Measurements from ENCODE around the gene TRERF1. TPM values are rescaled to one million over a fixed set of nuclear protein-coding genes. Genes with fewer than 3 reads are reported as not detected.

Gene TRERF1
- total RNA-seq, 4 donors from 2014 or later = 1.6 to 4.1 (median 2.6) TPM

DNA sequence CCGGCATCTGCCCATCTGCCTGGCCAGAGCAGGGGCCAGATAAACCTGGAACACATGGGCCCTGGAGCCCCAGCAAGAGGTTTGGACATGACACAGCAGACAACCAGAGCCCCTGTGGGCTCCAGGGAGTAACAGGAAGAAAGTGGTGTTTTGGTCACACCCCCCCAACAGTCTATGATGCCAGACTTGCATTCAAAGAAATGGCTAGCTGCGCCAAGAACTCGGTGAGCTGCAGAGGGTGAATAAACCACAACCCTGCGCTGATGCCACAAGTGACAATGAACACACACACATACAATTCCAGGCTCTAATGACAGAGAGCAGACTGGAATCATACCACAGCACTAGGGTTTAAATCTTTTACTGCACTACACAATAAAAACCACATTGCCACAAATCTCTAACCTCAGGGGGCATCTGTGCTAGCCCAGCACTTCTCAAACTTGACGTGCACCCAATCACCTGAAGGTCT is 34.0 kb downstream of the TRERF1 start:
- intact Hi-C loops (cut with DNase I) = no loop called here
- Histone ChIP-seq H3K36me3 (no peaks in the 10 kb centered on the region), H3K4me1 (no peaks in the 10 kb centered on the region), H3K4me3 (replicated peaks in 1 of 3) (no peak overlapping the region), H3K9me3 (no peaks in the 10 kb centered on the region), H3K27ac (no peak overlapping the region), H3K27me3 (no peaks in the 10 kb centered on the region)
- no peak for DNase-seq
- WGBS, 2 donors = 87 to 100% methylated on average over 5 of the region's 5 CpGs
- no peak for TF ChIP-seq POLR2A (IDR thresholded peaks at IDR 0.05)

DNA sequence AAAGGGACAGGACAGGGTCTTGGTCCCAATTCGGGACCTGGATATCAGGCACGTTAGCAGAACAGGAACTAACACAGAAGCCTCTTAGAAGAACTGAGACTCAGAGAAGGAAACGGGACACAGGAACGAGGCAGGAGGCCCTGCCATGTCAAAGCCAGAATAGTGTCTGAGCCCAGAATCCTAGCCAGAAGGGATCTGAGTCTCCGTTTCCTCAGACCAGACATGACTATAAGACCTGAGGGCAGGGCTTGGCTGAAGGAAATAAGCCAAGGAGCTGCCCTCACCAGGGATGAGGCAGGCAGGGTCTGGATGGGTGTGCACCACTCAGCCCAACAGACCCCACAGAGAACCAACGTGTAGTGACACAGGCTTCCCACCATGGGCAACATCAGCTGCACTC is 40.3 kb downstream of the TRERF1 start:
- DNase-seq = no peak
- no peaks in the 10 kb centered on the region for H3K4me1 ChIP-seq
- TF ChIP-seq, protein P1, sequence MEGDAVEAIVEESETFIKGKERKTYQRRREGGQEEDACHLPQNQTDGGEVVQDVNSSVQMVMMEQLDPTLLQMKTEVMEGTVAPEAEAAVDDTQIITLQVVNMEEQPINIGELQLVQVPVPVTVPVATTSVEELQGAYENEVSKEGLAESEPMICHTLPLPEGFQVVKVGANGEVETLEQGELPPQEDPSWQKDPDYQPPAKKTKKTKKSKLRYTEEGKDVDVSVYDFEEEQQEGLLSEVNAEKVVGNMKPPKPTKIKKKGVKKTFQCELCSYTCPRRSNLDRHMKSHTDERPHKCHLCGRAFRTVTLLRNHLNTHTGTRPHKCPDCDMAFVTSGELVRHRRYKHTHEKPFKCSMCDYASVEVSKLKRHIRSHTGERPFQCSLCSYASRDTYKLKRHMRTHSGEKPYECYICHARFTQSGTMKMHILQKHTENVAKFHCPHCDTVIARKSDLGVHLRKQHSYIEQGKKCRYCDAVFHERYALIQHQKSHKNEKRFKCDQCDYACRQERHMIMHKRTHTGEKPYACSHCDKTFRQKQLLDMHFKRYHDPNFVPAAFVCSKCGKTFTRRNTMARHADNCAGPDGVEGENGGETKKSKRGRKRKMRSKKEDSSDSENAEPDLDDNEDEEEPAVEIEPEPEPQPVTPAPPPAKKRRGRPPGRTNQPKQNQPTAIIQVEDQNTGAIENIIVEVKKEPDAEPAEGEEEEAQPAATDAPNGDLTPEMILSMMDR (IDR thresholded peaks at IDR 0.05) = no peak
- TF ChIP-seq POLR2A (IDR thresholded peaks at IDR 0.05) = no peak
- H3K27me3 ChIP-seq = no peaks in the 10 kb centered on the region
- no peaks in the 10 kb centered on the region for H3K36me3 ChIP-seq
- WGBS, 2 donors = 86 to 87% methylated on average over 6 of the region's 6 CpGs
- no peak overlapping the region for H3K4me3 ChIP-seq (replicated peaks in 1 of 3)
- H3K9me3 ChIP-seq = no peaks in the 10 kb centered on the region
- no peak overlapping the region for H3K27ac ChIP-seq
- intact Hi-C loops (cut with DNase I) = no loop called here

DNA sequence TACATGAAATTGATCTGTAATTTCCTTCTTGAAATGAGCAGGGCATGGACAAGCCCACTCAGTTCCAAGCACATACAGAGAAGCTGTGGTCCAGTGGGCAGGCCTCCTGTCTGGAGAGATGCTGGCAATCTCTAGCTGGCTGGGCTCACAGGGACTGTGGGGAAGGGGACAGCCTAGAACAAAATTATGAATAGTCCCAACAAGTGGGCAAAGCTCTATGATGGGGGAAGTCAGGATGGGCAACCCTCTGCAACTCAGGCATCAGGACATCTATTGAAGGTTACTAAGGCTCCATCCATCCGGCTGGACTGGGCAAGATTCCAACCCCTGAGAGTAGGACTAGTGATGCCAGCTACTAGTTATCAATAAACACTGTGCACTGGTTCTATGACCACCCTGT is 40.9 kb downstream of the TRERF1 start:
- no peaks in the 10 kb centered on the region for H3K27me3 ChIP-seq
- no peak for TF ChIP-seq POLR2A (IDR thresholded peaks at IDR 0.05)
- TF ChIP-seq, protein P1 (IDR thresholded peaks at IDR 0.05) = no peak
- H3K36me3 ChIP-seq = no peaks in the 10 kb centered on the region
- intact Hi-C loops (cut with DNase I) = no loop called here
- H3K4me1 ChIP-seq = no peaks in the 10 kb centered on the region
- WGBS, 2 donors = 78 to 92% methylated on average over 1 of the region's 1 CpG
- H3K9me3 ChIP-seq = no peaks in the 10 kb centered on the region
- DNase-seq = no peak
- no peak overlapping the region for H3K4me3 ChIP-seq (replicated peaks in 1 of 3)
- H3K27ac ChIP-seq = no peak overlapping the region

DNA sequence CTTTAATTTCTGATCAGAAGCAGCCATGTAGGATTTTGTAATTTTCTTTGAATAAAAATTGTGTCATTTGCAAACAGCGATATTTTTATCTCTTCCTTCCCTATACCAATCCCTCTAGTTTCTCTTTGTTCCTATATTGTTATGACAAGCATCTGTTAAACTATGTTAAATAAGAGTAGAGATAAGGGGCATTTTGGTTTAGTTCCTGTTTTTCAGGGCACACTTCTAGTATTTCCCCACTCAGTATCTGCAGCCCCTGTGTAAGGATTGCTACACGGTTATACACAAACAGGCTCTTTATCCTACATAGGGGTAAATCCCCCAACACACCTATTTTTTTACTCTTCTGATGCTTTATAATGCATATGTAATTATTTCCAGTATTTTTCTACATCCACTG is 42.1 kb downstream of the TRERF1 start:
- DNase-seq = no peak
- intact Hi-C loops (cut with DNase I) = no loop called here
- Histone ChIP-seq H3K36me3 (no peaks in the 10 kb centered on the region), H3K4me1 (peaks cover 0 to under 1% of the 10 kb centered on the region in 2 donors), H3K27me3 (no peaks in the 10 kb centered on the region), H3K4me3 (replicated peaks in 1 of 3) (no peak overlapping the region), H3K27ac (no peak overlapping the region), H3K9me3 (no peaks in the 10 kb centered on the region)
- WGBS, 2 donors = 84 to 87% methylated on average over 2 of the region's 2 CpGs
- TF ChIP-seq, protein P1 (IDR thresholded peaks at IDR 0.05) = no peak
- TF ChIP-seq POLR2A (IDR thresholded peaks at IDR 0.05) = no peak

DNA sequence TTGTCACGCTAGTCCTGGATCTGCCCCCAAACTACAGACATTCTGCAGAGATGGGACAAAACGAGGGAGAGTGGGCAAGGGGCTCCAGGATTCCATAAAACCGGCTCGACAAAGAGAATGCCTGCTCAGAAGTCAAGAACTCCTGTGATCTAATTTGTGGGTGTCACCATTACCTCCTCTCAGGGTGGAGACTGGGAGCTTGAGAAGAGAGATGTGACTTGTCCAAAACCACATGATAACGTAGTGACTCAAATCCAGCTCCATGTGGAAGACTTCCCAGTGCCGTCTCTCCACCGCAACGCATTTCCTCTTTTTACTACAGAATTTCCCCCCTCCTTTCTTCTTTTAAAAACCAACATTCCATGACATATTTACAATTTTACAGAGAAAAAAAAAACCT is 44.3 kb downstream of the TRERF1 start:
- Histone ChIP-seq H3K9me3 (no peaks in the 10 kb centered on the region), H3K4me3 (replicated peaks in 1 of 3) (no peak overlapping the region), H3K36me3 (no peaks in the 10 kb centered on the region), H3K4me1 (peaks cover 0 to 5% of the 10 kb centered on the region in 2 donors), H3K27me3 (no peaks in the 10 kb centered on the region), H3K27ac (no peak overlapping the region)
- intact Hi-C loops (cut with DNase I) = no loop called here
- 60 to 82% methylated on average over 8 of the region's 8 CpGs for WGBS, 2 donors
- no peak for DNase-seq
- TF ChIP-seq, protein P1 (IDR thresholded peaks at IDR 0.05) = no peak

All from thyroid gland (tissue), 4 donors.